Fibroblast of the aortic adventitia (primary cell): ENCODE data around the gene TBCA. TPM values are rescaled to one million over a fixed set of nuclear protein-coding genes. Genes with fewer than 3 reads are reported as not detected.

ENCODE experiments used
- DNase-seq: peaks from one replicate; pipeline ENCODE4 v3.0.0-alpha.2; 2010; ENCODE audit warnings: low read depth
- H3K4me3 ChIP-seq: 2 replicates; pipeline ENCODE4 v1.5.1; 2011; ENCODE audit warnings: low read depth, mild to moderate bottlenecking, control low read depth, low read length, moderate library complexity
- CTCF ChIP-seq: IDR thresholded peaks from 2 replicates; pipeline ENCODE4 v1.5.1; 2011; ENCODE audit warnings: mild to moderate bottlenecking, low read length, control low read depth, inconsistent platforms; ENCODE audit not compliant: insufficient read depth
- total RNA-seq: library from RNA; depleted of rRNA; stranded (reverse); fragments of >200 nt; gene quantifications from 2 replicates; pipeline ENCODE4 v1.2.3, GENCODE V29; 2012; ENCODE audit warnings: low replicate concordance

The TBCA gene
- total RNA-seq, 1 donor: 147 TPM

GRCh38 chr5:77645158-77645994, 130.8 kb downstream of the TBCA start:
- DNase-seq: no peak
- TF ChIP-seq CTCF: no peak
- no peak overlapping the region for H3K4me3 ChIP-seq

GRCh38 chr5:77644371-77645157, 131.6 kb downstream of the TBCA start:
- no peak overlapping the region for H3K4me3 ChIP-seq
- DNase-seq: no peak
- no peak for TF ChIP-seq CTCF

GRCh38 chr5:77643654-77644370, 132.3 kb downstream of the TBCA start:
- DNase-seq: no peak
- no peak for TF ChIP-seq CTCF
- no peak overlapping the region for H3K4me3 ChIP-seq

GRCh38 chr5:77642738-77643653, 133.1 kb downstream of the TBCA start:
- H3K4me3 ChIP-seq: no peak overlapping the region
- DNase-seq: no peak
- no peak for TF ChIP-seq CTCF

GRCh38 chr5:77641963-77642737, 134.0 kb downstream of the TBCA start:
- no peak for DNase-seq
- H3K4me3 ChIP-seq: no peak overlapping the region
- no peak for TF ChIP-seq CTCF
